Right forelimb (tissue), 1 donor: ENCODE data around the gene OR4S1.
"Not testable (repeated sequence)": the region's sequence is repeated elsewhere in the genome, so short reads cannot be mapped to it uniquely, and the experiment has no call there.

Experiments
- DNase-seq: peaks from one replicate; pipeline ENCODE4 v3.0.0-alpha.2; 2018

OR4S1 gene

DNA sequence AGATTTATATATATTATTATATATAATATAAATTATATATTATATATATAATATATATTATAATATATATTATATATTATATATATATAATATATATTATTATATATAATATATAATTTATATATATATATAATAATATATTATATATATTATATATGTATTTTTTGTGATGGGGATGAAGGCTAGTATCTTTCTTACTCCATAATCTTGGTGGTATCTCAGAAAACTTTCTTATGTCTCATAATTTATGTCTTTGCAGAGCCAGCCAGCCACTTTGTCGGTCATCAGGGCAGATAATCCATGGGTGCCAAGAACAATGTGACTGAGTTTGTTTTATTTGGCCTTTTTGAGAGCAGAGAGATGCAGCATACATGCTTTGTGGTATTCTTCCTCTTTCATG is at the start of gene OR4S1:
Gene OR4S1 (plus strand): TSS at position 301 of the 400 bp plus-strand sequence. CDS start 0 bp downstream, at position 301.
- no peak for DNase-seq

- no peak for DNase-seq
Observed at GRCh38 chr11:48261600-48261999, 44.4 kb upstream of the OR4S1 start.

- no peak for DNase-seq
Observed at GRCh38 chr11:48263423-48263911, 42.6 kb upstream of the OR4S1 start, which contains the start of gene OR4X1. Gene OR4X1, plus strand, starts transcription at chr11:48263861. Its CDS starts 0 bp downstream, at chr11:48263861.

DNA sequence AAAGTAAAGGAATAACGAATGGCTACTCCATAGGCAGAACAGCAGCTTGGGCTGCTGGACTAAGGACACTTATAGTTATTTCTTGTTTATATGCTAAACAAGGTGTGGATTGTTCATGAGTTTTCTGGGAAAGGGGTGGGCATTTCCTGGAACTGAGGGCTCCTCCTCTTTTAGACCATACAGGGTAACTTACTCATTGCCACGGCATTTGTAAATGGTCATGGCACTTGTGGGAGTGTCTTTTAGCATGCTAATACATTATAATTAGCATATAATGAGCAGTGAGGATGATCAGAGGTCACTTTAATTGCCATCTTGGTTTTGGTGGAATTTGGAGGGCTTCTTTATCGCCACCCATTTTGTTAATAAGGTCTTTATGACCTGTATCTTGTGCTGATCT is 35.4 kb upstream of the OR4S1 start:
- no peak for DNase-seq

GRCh38 chr11:48272606-48273005 is 33.4 kb upstream of the OR4S1 start:
- DNase-seq: no peak

GRCh38 chr11:48307760-48308386 is 1.9 kb downstream of the OR4S1 start:
- DNase-seq: no peak

GRCh38 chr11:48313590-48313989 is 7.6 kb downstream of the OR4S1 start:
- not testable (repeated sequence) for DNase-seq

DNA sequence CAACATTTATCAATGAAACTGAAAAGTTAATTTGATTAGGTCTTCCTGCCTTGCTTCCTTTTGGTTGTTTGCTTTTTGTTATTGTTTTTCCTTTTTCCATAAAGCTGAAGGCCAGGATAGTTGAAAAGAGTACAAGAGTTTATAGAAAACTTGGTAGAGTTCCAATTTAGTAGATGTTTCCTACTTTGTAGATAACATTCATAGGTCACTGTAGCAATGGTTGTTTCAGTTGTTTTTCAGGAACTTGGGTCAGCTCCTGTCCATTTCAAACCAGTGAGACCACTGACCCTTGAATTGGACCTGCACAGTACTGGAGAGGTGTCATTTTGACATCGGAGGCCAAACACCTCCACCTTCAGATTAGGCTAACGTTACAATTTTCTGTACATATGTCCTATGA is 13.8 kb downstream of the OR4S1 start:
- not testable (repeated sequence) for DNase-seq

- DNase-seq: not testable (repeated sequence)
Observed at GRCh38 chr11:48324620-48325019, 18.6 kb downstream of the OR4S1 start, which contains the start of gene OR4C3. Gene OR4C3, plus strand, starts transcription at chr11:48324920. Its CDS starts 102 bp downstream, at chr11:48325022.

DNA sequence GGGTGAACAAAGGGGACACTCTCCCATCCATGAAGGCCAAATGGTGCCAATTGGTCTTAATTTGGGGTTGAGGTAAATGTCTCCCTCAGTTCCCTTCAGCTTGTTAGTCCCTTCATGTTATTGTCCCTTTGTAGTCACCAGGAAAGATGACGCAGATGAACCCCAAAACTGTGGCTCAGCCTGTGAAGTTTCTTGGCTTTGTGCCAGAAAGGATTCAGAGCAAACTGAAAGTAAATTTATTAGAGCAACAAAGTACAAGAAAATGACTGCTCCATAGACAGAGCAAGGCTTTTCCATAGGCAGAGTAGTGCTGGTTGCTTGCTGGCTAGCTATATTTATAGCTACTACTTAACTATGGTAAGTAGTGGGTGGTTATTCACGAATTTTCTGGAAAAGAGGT is 35.4 kb downstream of the OR4S1 start:
- no peak for DNase-seq

- not testable (repeated sequence) for DNase-seq
Observed at GRCh38 chr11:48342505-48342904, 36.5 kb downstream of the OR4S1 start.

GRCh38 chr11:48346286-48346685 is 40.3 kb downstream of the OR4S1 start:
- DNase-seq: not testable (repeated sequence)

GRCh38 chr11:48354013-48354412 is 48.0 kb downstream of the OR4S1 start:
- DNase-seq: no peak

DNA sequence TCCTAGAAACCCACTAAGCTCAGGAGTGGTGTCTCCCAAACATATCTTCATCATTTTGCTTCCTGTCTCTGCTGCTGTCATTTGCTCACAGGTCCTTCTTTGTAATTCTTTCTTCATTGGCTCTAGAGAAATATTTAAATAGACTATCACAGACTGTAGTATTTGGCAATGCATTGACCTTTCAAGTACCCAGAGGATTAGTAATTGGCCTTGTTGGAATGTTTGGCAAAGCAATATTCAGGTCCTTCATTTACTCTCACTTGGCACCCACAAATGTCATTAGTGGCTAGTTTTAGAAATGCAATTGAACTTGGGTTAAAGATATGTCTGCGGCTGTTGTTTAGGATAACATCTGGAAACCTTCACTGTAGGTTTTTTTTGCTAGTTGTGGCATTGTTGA is 48.7 kb downstream of the OR4S1 start:
- DNase-seq: no peak
